RWPE2 (cell line): ENCODE measurements around the gene PXDN.

Source experiments
- ATAC-seq: fragments of 200-7000 bp; cut with Tn5 transposase; 3 replicates; pipeline ENCODE4 v1.9.1; 2021; ENCODE audit warnings: low read depth
- DNase-seq: peaks from one replicate; pipeline ENCODE4 v3.0.0-alpha.2; 2020; ENCODE audit warnings: low spot score
- H3K27ac ChIP-seq: fragments of 450-650 bp; 2 replicates; pipeline ENCODE4 v1.5.1; 2017; ENCODE audit warnings: mild to moderate bottlenecking; ENCODE audit not compliant: poor library complexity, severe bottlenecking
- H3K27me3 ChIP-seq: fragments of 250-450 bp; sonication (Bioruptor Pico); 2 replicates; pipeline ENCODE4 v1.5.1; 2021; ENCODE audit warnings: mild to moderate bottlenecking, moderate library complexity; ENCODE audit not compliant: insufficient read depth, poor library complexity, severe bottlenecking
- H3K36me3 ChIP-seq: fragments of 250-450 bp; sonication (Bioruptor Pico); 2 replicates; pipeline ENCODE4 v1.5.1; 2020; ENCODE audit warnings: low read depth, mild to moderate bottlenecking, moderate library complexity
- H3K4me1 ChIP-seq: fragments of 250-450 bp; sonication (Bioruptor Pico); 2 replicates; pipeline ENCODE4 v1.5.1; 2021; ENCODE audit warnings: mild to moderate bottlenecking, moderate library complexity; ENCODE audit not compliant: insufficient read depth, poor library complexity, severe bottlenecking
- H3K4me3 ChIP-seq: fragments of 250-450 bp; sonication (Bioruptor Pico); 2 replicates; pipeline ENCODE4 v1.5.1; 2021; ENCODE audit warnings: mild to moderate bottlenecking, moderate library complexity; ENCODE audit not compliant: severe bottlenecking
- H3K9me3 ChIP-seq: fragments of 250-450 bp; sonication (Bioruptor Pico); 2 replicates; pipeline ENCODE4 v1.5.1; 2021; ENCODE audit warnings: mild to moderate bottlenecking, moderate library complexity; ENCODE audit not compliant: severe bottlenecking
- CTCF ChIP-seq: fragments of 450-650 bp; IDR thresholded peaks from one replicate; pipeline ENCODE4 v1.5.1; 2017; ENCODE audit warnings: mild to moderate bottlenecking, moderate library complexity; ENCODE audit not compliant: poor library complexity, severe bottlenecking

PXDN gene

GRCh38 chr2:1696472-1696871 lies 47.8 kb downstream of the PXDN start:
- Histone ChIP-seq H3K9me3 (no peaks in the 10 kb centered on the region), H3K36me3 (peaks cover 33% of the 10 kb centered on the region), H3K4me3 (no peak overlapping the region), H3K27ac (peak overlapping the region; percentile 1), H3K27me3 (no peaks in the 10 kb centered on the region), H3K4me1 (peaks cover 11% of the 10 kb centered on the region)
- no peak for DNase-seq
- no peak for TF ChIP-seq CTCF
- ATAC-seq, result no peak

DNA sequence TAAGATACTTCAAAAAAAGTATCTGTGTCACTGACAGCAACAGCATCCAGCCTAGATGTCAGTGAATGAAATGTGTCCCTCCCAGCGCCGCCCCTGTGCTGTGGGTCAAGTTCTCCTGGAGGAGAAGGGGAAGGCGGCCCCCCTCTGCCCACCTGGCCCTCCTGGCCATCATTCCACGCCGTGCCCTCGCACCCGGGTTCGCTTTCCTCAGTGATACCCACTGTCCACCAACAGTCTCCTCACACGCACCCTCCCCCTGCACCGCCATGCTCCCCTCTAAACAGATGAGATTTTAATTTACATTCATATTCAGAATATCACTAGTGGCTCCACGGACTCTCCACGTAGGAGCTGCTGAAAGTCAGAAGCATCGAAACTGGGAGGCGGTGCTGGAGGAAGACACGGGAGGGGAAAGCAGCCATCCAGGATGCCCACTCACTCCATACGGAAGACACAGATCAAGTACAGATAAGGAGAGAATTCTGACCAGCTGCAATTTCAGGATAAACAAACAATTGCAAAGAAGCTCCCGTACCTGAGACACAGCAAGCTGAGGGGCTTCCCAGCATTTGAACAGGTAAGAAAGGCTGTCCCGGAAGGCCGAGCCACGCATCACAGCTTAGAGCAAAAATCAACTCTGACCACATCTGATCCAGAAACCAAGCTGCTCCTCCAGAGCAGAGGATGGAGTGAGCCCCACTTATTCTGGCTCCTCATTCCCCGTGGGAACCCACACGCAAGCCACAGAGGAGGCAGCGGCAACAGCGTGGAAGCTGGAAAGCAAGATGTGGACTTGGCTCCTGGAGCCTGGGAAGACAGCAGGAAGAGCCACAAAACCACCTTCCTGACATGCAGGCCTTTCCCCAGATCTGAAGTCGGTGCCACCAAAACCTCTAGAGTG lies 49.7 kb downstream of the PXDN start:
- H3K4me3 ChIP-seq, result no peak overlapping the region
- H3K9me3 ChIP-seq, result no peaks in the 10 kb centered on the region
- H3K27ac ChIP-seq, result no peak overlapping the region
- no peak for TF ChIP-seq CTCF
- no peaks in the 10 kb centered on the region for H3K27me3 ChIP-seq
- ATAC-seq, result no peak
- peaks cover 39% of the 10 kb centered on the region for H3K36me3 ChIP-seq
- peaks cover 11% of the 10 kb centered on the region for H3K4me1 ChIP-seq
- no peak for DNase-seq

DNA sequence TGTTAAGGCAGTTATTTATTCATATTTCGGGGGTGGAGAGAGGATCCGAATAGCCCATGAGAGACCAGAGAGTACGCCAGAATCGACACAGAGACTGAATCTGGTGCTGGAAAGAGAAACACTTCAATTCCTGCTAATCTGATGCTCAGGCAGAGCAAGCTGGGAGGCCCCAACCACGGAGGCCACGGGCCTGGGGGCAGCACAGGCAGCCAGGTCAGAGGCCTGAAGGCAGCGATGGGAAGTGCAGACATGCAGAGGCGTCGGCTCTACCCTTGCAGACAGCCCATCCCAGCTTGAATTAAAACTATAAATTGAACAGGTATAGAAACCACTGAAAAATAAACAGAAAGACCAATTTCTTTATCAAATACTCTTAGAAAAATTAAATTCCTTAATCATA lies 50.6 kb downstream of the PXDN start:
- Histone ChIP-seq H3K9me3 (no peaks in the 10 kb centered on the region), H3K36me3 (peaks cover 48% of the 10 kb centered on the region), H3K4me3 (no peak overlapping the region), H3K27ac (no peak overlapping the region), H3K4me1 (peaks cover 11% of the 10 kb centered on the region), H3K27me3 (no peaks in the 10 kb centered on the region)
- DNase-seq (no peak), ATAC-seq (no peak)
- TF ChIP-seq CTCF, result no peak

- H3K9me3 ChIP-seq, result no peaks in the 10 kb centered on the region
- H3K36me3 ChIP-seq, result peaks cover 56% of the 10 kb centered on the region
- TF ChIP-seq CTCF, result no peak
- ATAC-seq (no peak), DNase-seq (no peak)
- H3K27ac ChIP-seq, result no peak overlapping the region
- H3K27me3 ChIP-seq, result no peaks in the 10 kb centered on the region
- peaks cover 10% of the 10 kb centered on the region for H3K4me1 ChIP-seq
- H3K4me3 ChIP-seq, result no peak overlapping the region
Measured at GRCh38 chr2:1692342-1692741, 52.0 kb downstream of the PXDN start.

GRCh38 chr2:1691366-1691765 lies 52.9 kb downstream of the PXDN start:
- H3K36me3 ChIP-seq, result peaks cover 63% of the 10 kb centered on the region
- TF ChIP-seq CTCF, result no peak
- H3K4me3 ChIP-seq, result no peak overlapping the region
- H3K27me3 ChIP-seq, result no peaks in the 10 kb centered on the region
- peaks cover 15% of the 10 kb centered on the region for H3K4me1 ChIP-seq
- H3K27ac ChIP-seq, result no peak overlapping the region
- no peak for ATAC-seq
- H3K9me3 ChIP-seq, result no peaks in the 10 kb centered on the region
- no peak for DNase-seq
